Adrenal gland (tissue), 12 donors: ENCODE results near the gene METTL21A. TPM values are rescaled to one million over a fixed set of nuclear protein-coding genes. Genes with fewer than 3 reads are reported as not detected.

ENCODE experiments used
- DNase-seq, 7 donors: peaks; one replicate each; pipeline ENCODE4 v3.0.0-alpha.2; 2019 to 2020
- H3K27ac ChIP-seq, 5 donors: fragments of 200-600 bp; sonication (generic) in 4 of 5; 1 replicate in 3 of 5; 2 replicates in 2 of 5; pipeline versions ENCODE4 v1.5.1 to v1.8.0; 2016 to 2020; ENCODE audit warnings: mild to moderate bottlenecking in 1 of 5
- H3K27me3 ChIP-seq: fragments of 200-600 bp; 2 replicates; pipeline ENCODE4 v1.8.0; 2021
- H3K36me3 ChIP-seq, 2 donors: fragments of 200-600 bp; replicated peaks in 1 of 2; 1 replicate in 1 of 2; 2 replicates in 1 of 2; pipeline versions ENCODE4 v1.5.1 to v1.8.0; 2018 to 2022
- H3K4me1 ChIP-seq, 2 donors: fragments of 200-600 bp; replicated peaks in 1 of 2; 1 replicate in 1 of 2; 2 replicates in 1 of 2; pipeline versions ENCODE4 v1.5.1 to v1.8.0; 2018 to 2021
- H3K4me3 ChIP-seq, 4 donors: fragments of 200-600 bp; sonication (generic) in 3 of 4; one replicate each; pipeline ENCODE4 v1.5.1; 2016 to 2018
- H3K9me3 ChIP-seq, 3 donors: fragments of 200-600 bp; sonication (generic) in 1 of 3; replicated peaks in 1 of 3; 1 replicate in 2 of 3; 2 replicates in 1 of 3; pipeline versions ENCODE4 v1.5.1 to v1.8.0; 2016 to 2021
- POLR2A ChIP-seq, 2 donors: fragments of 450-650 bp; IDR thresholded peaks; one replicate each; pipeline ENCODE4 v1.6.1; 2017; ENCODE audit warnings: antibody characterized with exemption in 2 of 2, mild to moderate bottlenecking in 2 of 2, moderate library complexity in 1 of 2
- WGBS, 4 donors: extraction: QIAGEN DNeasy Blood & Tissue Kit in 2 of 4; methylation state at CpG; one replicate each; pipeline versions ENCODE4 v1.1.5 to v1.1.7; 2013 to 2017; 5-methylcytosine and 5-hydroxymethylcytosine counted together
- intact Hi-C, 2 donors: fragments of 100-400 bp; cut with DNase I; formaldehyde crosslinking; loops; one replicate each; pipeline versions ENCODE4 v1.14.1 to v1.15.0; 2022 to 2023
- polyA plus RNA-seq, 3 donors: library from polyadenylated mRNA; stranded (reverse); fragments of 200-250 nt in 2 of 3; fragments of 350-450 nt in 1 of 3; fragmentation: Illumina TruSeq in 1 of 3; extraction: RNeasy Lipid Tissue Mini Kit (QIAGEN cat#74804) in 1 of 3; gene quantifications; one replicate each; pipeline ENCODE4 v1.2.3, GENCODE V29; 2013 to 2014
- total RNA-seq, 9 donors: library from RNA; depleted of rRNA in 4 of 9; stranded (reverse); fragments of >200 nt in 4 of 9; fragments of 120-200 nt in 1 of 9; fragmentation: NEBNext Ultra II Directional in 1 of 9; extraction: Animal tissue kit (Norgen Biotek cat#: 25700) in 1 of 9; gene quantifications; one replicate each; pipeline versions ENCODE4 v1.1.0 to v1.2.4, GENCODE V29; 2013 to 2023
- TF ChIP-seq, protein P1 (sequence below), 6 experiments: fragments of 450-650 bp in 4 of 6; fragments of 200-600 bp in 2 of 6; sonication (generic) in 1 of 6; IDR thresholded peaks; 1 replicate in 5 of 6; 2 replicates in 1 of 6; pipeline versions ENCODE4 v1.5.1 to v1.8.0; 2016 to 2021; ENCODE audit warnings: antibody characterized with exemption in 6 of 6, mild to moderate bottlenecking in 2 of 6, moderate library complexity in 1 of 6
- donor health status: healthy with polysubstance abuse.
- donor health status: Bipolar disorder and iron deficiency.
- donor health status: DM: yes; HTN: yes; CAD: no.
- donor health status: DM: no; HTN: no; CAD: no.
- donor health status: DM: no; HTN: no; CAD: no.
- donor health status: DM: yes; HTN: yes; CAD: no.

The METTL21A gene
- total and polyA plus RNA-seq, 12 donors = 6.9 to 49.7 (median 13.6) TPM

DNA sequence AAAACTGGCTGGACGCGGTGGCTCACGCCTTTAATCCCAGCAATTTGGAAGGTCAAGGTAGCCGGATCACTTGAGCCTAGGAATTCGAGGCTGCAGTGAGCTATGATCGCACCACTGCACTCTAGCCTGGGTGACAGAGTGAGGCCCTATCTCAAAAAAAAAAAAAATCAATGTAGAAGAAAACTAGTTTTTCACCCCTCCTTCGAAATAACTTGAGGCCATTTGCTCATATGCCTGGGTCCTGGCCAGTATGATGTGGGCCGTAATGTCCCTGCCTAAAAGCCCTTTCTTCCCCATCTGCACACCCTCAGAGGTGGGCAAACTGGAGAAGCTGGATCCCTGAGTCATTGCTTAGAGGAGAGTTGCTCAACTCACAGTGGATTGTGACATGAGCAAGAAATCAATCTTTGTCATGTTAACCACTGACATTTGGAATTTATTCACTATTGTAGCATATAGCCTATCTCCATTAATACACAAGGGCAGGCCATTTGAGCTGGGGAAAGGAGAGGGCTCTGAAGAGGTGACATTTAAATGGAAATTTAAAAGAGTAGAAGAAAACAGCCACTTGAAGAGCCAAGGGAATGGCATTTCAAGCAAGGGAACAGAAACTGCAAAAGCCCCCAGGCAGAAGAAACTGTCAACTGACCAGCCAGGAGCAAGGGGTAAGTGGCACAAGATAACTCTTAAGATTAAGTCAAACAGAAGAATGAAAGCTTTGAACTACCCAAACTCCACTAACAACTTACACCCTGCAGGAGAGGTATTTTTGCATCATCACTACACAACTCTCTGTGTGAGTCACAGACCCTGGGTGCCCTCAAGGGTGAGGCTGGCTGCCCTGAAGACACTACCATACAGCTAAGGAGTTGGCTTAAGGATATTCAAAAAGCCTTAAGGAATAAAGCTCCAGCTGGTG is 7.6 kb upstream of the METTL21A start:
- DNase-seq = peak in 2 of 7 donors; percentile 22 to 29
- intact Hi-C loops = no loop called here
- 48 to 61% (median 54%) methylated on average over 8 of the region's 8 CpGs for WGBS, 4 donors
- Histone ChIP-seq H3K9me3 (no peaks in the 10 kb centered on the region), H3K4me1 (peaks cover 0 to 7% of the 10 kb centered on the region in 2 donors), H3K4me3 (no peak overlapping the region), H3K36me3 (no peaks in the 10 kb centered on the region), H3K27me3 (no peaks in the 10 kb centered on the region), H3K27ac (peak overlapping the region in 1 of 5 donors; percentile 8)
- TF ChIP-seq POLR2A (IDR thresholded peaks at IDR 0.05) = no peak
- TF ChIP-seq, protein P1, sequence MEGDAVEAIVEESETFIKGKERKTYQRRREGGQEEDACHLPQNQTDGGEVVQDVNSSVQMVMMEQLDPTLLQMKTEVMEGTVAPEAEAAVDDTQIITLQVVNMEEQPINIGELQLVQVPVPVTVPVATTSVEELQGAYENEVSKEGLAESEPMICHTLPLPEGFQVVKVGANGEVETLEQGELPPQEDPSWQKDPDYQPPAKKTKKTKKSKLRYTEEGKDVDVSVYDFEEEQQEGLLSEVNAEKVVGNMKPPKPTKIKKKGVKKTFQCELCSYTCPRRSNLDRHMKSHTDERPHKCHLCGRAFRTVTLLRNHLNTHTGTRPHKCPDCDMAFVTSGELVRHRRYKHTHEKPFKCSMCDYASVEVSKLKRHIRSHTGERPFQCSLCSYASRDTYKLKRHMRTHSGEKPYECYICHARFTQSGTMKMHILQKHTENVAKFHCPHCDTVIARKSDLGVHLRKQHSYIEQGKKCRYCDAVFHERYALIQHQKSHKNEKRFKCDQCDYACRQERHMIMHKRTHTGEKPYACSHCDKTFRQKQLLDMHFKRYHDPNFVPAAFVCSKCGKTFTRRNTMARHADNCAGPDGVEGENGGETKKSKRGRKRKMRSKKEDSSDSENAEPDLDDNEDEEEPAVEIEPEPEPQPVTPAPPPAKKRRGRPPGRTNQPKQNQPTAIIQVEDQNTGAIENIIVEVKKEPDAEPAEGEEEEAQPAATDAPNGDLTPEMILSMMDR (IDR thresholded peaks at IDR 0.05) = no peak

DNA sequence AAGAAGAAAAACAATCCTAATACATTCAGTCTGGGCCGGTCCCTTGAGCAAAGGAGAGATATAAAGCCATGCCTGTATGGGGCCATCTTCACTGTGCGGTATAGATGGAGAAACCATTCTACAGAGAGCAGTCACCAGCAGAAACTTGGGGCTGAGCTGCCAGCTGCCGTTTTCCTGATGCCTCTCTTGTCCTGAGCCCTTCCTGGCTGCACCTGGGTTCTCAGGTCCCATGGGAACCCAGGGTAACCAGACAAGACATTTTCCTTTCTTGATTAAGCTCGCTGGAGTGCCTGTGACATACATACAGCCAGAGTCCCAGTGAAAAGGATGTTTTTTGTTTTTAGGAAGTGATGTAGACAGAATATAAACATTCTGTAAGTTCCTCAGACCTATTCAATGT is 5.3 kb upstream of the METTL21A start:
- Histone ChIP-seq H3K4me1 (peaks cover 0 to 11% of the 10 kb centered on the region in 2 donors), H3K36me3 (no peaks in the 10 kb centered on the region), H3K4me3 (no peak overlapping the region), H3K27ac (no peak overlapping the region), H3K9me3 (no peaks in the 10 kb centered on the region), H3K27me3 (no peaks in the 10 kb centered on the region)
- intact Hi-C loops = no loop called here
- DNase-seq = no peak
- TF ChIP-seq, protein P1 (IDR thresholded peaks at IDR 0.05) = no peak
- TF ChIP-seq POLR2A (IDR thresholded peaks at IDR 0.05) = no peak
- 78 to 86% (median 80%) methylated on average over 4 of the region's 4 CpGs for WGBS, 4 donors

DNA sequence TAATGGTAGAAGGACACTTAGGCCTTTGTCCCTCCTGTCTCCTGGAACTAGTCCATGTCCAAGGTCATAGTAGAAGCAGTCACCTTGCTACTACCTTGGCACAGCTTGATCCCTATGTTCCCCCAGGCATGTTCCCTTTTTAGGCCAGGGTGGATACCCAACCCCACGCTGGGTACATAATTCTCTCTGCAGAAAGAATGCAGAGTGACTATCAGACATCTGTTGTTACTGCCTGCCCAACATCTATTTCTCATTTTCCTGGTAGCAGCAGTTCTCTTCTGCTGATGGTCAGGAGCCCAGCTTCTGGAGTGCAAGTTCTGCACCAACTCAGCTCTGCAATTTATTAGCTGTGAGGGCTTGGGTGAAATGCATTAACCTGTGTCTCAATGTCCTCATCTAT is 4.4 kb upstream of the METTL21A start:
- DNase-seq = no peak
- intact Hi-C loops = loop anchor here (5.0 to 10.0 kb wide), 4 partner anchors 83 to 105 kb away; partner anchors contain the start of genes CCNYL1 (in 1 of the 2) and CREB1 (in 1 of the 2)
- H3K36me3 ChIP-seq = no peaks in the 10 kb centered on the region
- no peaks in the 10 kb centered on the region for H3K27me3 ChIP-seq
- no peaks in the 10 kb centered on the region for H3K9me3 ChIP-seq
- TF ChIP-seq, protein P1 (IDR thresholded peaks at IDR 0.05) = no peak
- TF ChIP-seq POLR2A (IDR thresholded peaks at IDR 0.05) = no peak
- H3K27ac ChIP-seq = no peak overlapping the region
- H3K4me1 ChIP-seq = peaks cover 0 to 11% of the 10 kb centered on the region in 2 donors
- 39 to 86% (median 75%) methylated on average over 1 of the region's 1 CpG for WGBS, 4 donors
- no peak overlapping the region for H3K4me3 ChIP-seq

DNA sequence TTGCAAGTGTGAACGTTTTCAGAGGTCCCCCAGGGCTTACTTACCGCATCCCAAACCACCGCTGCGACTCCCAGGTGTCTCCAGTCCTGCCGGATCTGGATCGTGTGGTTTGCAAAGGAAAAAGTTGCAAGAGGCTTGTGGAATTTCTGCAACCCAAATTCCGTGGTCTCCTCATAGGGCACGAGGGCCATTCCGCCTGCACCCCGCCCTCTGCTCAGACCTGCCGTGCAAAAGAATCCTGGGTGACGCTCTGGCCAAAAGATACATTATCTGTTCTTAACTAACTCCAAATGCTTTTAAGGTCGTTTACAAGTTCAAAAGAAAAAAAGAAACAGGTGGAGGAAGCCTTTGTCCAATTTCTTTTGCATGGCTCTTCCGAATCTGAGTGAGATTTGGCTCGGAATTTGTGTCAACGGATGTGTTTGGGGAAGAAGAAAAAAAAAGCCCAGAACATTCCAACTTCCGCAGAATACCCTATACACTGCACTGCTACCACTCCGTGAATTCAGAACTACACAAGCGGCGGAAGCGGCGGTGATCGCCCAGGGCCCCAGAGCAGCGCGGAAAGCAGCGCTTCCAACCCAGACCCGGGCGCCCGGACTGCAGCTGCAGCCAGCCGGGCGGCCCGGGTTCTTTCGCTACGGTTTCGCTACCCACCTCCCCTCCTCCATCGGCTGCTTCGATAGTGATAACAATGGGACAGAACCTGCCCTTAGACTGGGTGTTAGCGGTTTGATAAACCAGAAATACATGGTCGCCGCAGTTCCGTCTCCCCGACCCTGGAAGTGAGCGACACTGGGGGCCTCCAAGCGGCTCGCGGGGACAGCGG is 795 bp downstream of the METTL21A start:
- intact Hi-C loops = loop anchor here (5.0 to 10.0 kb wide), 4 partner anchors 88 to 110 kb away; partner anchors contain the start of genes CCNYL1 (in 1 of the 2) and CREB1 (in 1 of the 2)
- TF ChIP-seq, protein P1 (IDR thresholded peaks at IDR 0.05) = no peak
- TF ChIP-seq POLR2A (IDR thresholded peaks at IDR 0.05) = peak; percentile 22 to 59
- WGBS, 4 donors = 0 to 1% (median 1%) methylated on average over 19 to 47 of the region's 47 CpGs
- peaks cover 0 to 14% of the 10 kb centered on the region in 2 donors for H3K4me1 ChIP-seq
- H3K9me3 ChIP-seq = no peaks in the 10 kb centered on the region
- peak overlapping the region; percentile 33 to 95 (median 72) for H3K4me3 ChIP-seq
- H3K27me3 ChIP-seq = no peaks in the 10 kb centered on the region
- peak; percentile 62 to 85 (median 75) for DNase-seq
- no peaks in the 10 kb centered on the region for H3K36me3 ChIP-seq
- H3K27ac ChIP-seq = peak overlapping the region; percentile 80 to 97 (median 93)
